HepG2 (cell line): Measurements from ENCODE around the gene APRT. TPM values are rescaled to one million over a fixed set of nuclear protein-coding genes. Genes with fewer than 3 reads are reported as not detected.
A peak's percentile ranks its signal among the peaks of the same experiment; 100 is the strongest.

ENCODE experiments used
- ATRX ChIP-seq: sonication (generic); formaldehyde crosslinking; IDR thresholded peaks from 2 replicates; pipeline ENCODE4 v1.4.0; 2020; ENCODE audit warnings: missing genetic modification reagents, borderline replicate concordance
- GLI4 ChIP-seq: sonication (generic); formaldehyde crosslinking; IDR thresholded peaks from 2 replicates; pipeline ENCODE4 v1.5.1; 2020; ENCODE audit warnings: missing genetic modification reagents, mild to moderate bottlenecking, moderate library complexity, borderline replicate concordance
- HMG20B ChIP-seq: conservative IDR thresholded peaks from 2 replicates; pipeline ENCODE4 v1.6.1; 2016; ENCODE audit warnings: missing genetic modification reagents, missing compliant biosample characterization
- MYNN ChIP-seq: sonication (generic); formaldehyde crosslinking; IDR thresholded peaks from 2 replicates; pipeline ENCODE4 v1.4.0; 2020; ENCODE audit warnings: mild to moderate bottlenecking, low read depth, missing genetic modification reagents
- NFIC ChIP-seq: IDR thresholded peaks from 2 replicates; pipeline ENCODE4 v1.6.1; 2012; ENCODE audit warnings: mild to moderate bottlenecking, low read length, inconsistent platforms
- PAWR ChIP-seq: sonication (generic); formaldehyde crosslinking; IDR thresholded peaks from 2 replicates; pipeline ENCODE4 v1.4.0; 2020; ENCODE audit warnings: missing genetic modification reagents, mild to moderate bottlenecking, borderline replicate concordance
- PHF20 ChIP-seq: sonication (generic); formaldehyde crosslinking; IDR thresholded peaks from 2 replicates; pipeline ENCODE4 v1.5.0; 2020; ENCODE audit warnings: mild to moderate bottlenecking, missing genetic modification reagents
- PRMT3 ChIP-seq: sonication (generic); formaldehyde crosslinking; IDR thresholded peaks from 2 replicates; pipeline ENCODE4 v1.8.1; 2022; ENCODE audit warnings: low read depth, mild to moderate bottlenecking, moderate library complexity, missing genetic modification reagents, borderline replicate concordance
- SMARCE1 ChIP-seq: fragments of 450-650 bp; IDR thresholded peaks from 2 replicates; pipeline ENCODE4 v1.6.1; 2017; ENCODE audit warnings: borderline replicate concordance
- SP5 ChIP-seq: IDR thresholded peaks from 2 replicates; pipeline ENCODE4 v1.6.1; 2016; ENCODE audit warnings: low read depth, borderline replicate concordance
- ZNF101 ChIP-seq: sonication (generic); formaldehyde crosslinking; IDR thresholded peaks from 2 replicates; pipeline ENCODE4 v1.4.0; 2020; ENCODE audit warnings: mild to moderate bottlenecking, low read depth, missing genetic modification reagents, borderline replicate concordance
- ZNF253 ChIP-seq: sonication (generic); formaldehyde crosslinking; IDR thresholded peaks from 2 replicates; pipeline ENCODE4 v1.8.0; 2022; ENCODE audit warnings: mild to moderate bottlenecking, missing genetic modification reagents, borderline replicate concordance
- ZNF260 ChIP-seq: sonication (generic); formaldehyde crosslinking; IDR thresholded peaks from 2 replicates; pipeline ENCODE4 v1.4.0; 2020; ENCODE audit warnings: missing genetic modification reagents, low read depth, mild to moderate bottlenecking, borderline replicate concordance
- ZNF263 ChIP-seq: sonication (generic); formaldehyde crosslinking; IDR thresholded peaks from 2 replicates; pipeline ENCODE4 v1.4.0; 2020; ENCODE audit warnings: missing genetic modification reagents
- ZNF572 ChIP-seq: sonication (generic); formaldehyde crosslinking; IDR thresholded peaks from 2 replicates; pipeline ENCODE4 v1.5.1; 2020; ENCODE audit warnings: mild to moderate bottlenecking, missing genetic modification reagents
- ZNF724P ChIP-seq: sonication (generic); formaldehyde crosslinking; IDR thresholded peaks from 2 replicates; pipeline ENCODE4 v1.8.0; 2022; ENCODE audit warnings: missing genetic modification reagents, borderline replicate concordance
- ZSCAN30 ChIP-seq: sonication (generic); formaldehyde crosslinking; IDR thresholded peaks from 2 replicates; pipeline ENCODE4 v1.5.0; 2020; ENCODE audit warnings: mild to moderate bottlenecking, missing genetic modification reagents
- ZSCAN9 ChIP-seq: IDR thresholded peaks from 2 replicates; pipeline ENCODE4 v1.6.1; 2016; ENCODE audit warnings: borderline replicate concordance
- polyA plus RNA-seq, 8 experiments: library from polyadenylated mRNA; depleted of rRNA in 3 of 8; stranded (reverse) in 7 of 8; unstranded in 1 of 8; fragments of >200 nt; fragmentation: Illumina TruSeq in 4 of 8; extraction: Trizol in 4 of 8; gene quantifications; 2 replicates each; pipeline versions ENCODE4 v1.2.1 to v1.2.3, GENCODE V29; 2011 to 2016; ENCODE audit warnings: low read depth in 4 of 8, missing spikeins in 1 of 8, mixed read lengths in 1 of 8; ENCODE audit not compliant: insufficient read depth in 1 of 8
- total RNA-seq, 5 experiments: library from RNA; depleted of rRNA; stranded (reverse); fragments of >200 nt; fragmentation: Illumina TruSeq; extraction: Trizol; gene quantifications; 2 replicates each; pipeline ENCODE4 v1.2.3, GENCODE V29; 2016; ENCODE audit warnings: low read depth in 1 of 5
- TF ChIP-seq, protein P1 (sequence below): sonication (generic); formaldehyde crosslinking; IDR thresholded peaks from 2 replicates; pipeline ENCODE4 v1.4.0; 2020; ENCODE audit warnings: mild to moderate bottlenecking, missing genetic modification reagents
- TF ChIP-seq, protein P2 (sequence below): sonication (generic); formaldehyde crosslinking; IDR thresholded peaks from 2 replicates; pipeline ENCODE4 v1.4.0; 2020; ENCODE audit warnings: missing genetic modification reagents
- TF ChIP-seq, protein P3 (sequence below): sonication (generic); formaldehyde crosslinking; IDR thresholded peaks from 2 replicates; pipeline ENCODE4 v1.8.0; 2022; ENCODE audit warnings: missing genetic modification reagents, low read depth, mild to moderate bottlenecking, borderline replicate concordance

The APRT gene
- total and polyA plus RNA-seq, 2 of the 13 experiments (the other 11 are each of a cell fraction or from before 2014, with no cell fraction given) = 155 to 242 TPM

DNA sequence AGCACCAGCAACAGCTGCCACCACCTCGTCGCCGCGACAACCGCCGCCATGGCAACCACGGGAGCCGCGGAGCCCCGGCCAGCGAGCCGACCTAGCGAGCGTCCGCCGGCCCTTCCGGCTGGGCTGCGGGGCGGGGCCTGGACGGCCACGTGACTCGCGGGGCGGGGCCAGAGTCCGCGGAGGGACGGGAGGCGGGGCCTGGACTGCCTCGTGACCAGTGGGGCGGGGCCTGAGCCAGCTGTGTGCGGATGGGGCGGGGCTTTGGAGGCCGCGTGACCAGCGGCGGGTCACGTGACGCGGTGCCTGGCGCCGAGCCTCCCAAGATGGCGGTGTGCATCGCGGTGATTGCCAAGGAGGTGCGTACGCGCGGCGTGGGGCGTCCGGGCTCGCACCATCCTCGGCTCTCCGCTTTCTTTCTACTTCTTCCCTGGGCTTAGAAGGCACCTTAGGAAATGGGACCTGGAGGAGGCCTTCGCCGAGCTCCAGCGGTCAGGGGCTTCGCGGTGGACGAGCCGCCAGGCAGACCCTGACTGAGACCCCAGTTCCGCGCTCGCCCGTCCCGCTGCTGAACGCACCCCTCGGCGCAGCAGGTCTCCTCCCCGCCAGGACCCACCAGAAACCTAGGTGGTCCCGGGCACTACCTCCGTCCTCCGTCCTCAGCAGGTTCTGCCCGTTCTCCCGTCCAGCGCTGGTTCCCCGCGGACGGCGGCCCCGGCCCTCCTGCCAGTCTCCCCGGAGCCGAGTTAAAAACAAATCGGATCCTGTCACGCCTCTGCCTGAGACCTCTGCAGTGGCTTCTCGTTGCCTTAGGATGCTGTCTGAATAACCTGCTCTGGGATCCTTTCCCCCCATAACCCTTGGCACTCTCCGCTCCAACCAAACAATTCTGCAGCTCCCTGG, 45.4 kb upstream of the APRT start, which contains the start of the genes GALNS and TRAPPC2L (continued):
- TF ChIP-seq GLI4 (CRISPR knock-in tag) = no peak; the same call in 1 of the 2 replicates
- TF ChIP-seq, protein P1, sequence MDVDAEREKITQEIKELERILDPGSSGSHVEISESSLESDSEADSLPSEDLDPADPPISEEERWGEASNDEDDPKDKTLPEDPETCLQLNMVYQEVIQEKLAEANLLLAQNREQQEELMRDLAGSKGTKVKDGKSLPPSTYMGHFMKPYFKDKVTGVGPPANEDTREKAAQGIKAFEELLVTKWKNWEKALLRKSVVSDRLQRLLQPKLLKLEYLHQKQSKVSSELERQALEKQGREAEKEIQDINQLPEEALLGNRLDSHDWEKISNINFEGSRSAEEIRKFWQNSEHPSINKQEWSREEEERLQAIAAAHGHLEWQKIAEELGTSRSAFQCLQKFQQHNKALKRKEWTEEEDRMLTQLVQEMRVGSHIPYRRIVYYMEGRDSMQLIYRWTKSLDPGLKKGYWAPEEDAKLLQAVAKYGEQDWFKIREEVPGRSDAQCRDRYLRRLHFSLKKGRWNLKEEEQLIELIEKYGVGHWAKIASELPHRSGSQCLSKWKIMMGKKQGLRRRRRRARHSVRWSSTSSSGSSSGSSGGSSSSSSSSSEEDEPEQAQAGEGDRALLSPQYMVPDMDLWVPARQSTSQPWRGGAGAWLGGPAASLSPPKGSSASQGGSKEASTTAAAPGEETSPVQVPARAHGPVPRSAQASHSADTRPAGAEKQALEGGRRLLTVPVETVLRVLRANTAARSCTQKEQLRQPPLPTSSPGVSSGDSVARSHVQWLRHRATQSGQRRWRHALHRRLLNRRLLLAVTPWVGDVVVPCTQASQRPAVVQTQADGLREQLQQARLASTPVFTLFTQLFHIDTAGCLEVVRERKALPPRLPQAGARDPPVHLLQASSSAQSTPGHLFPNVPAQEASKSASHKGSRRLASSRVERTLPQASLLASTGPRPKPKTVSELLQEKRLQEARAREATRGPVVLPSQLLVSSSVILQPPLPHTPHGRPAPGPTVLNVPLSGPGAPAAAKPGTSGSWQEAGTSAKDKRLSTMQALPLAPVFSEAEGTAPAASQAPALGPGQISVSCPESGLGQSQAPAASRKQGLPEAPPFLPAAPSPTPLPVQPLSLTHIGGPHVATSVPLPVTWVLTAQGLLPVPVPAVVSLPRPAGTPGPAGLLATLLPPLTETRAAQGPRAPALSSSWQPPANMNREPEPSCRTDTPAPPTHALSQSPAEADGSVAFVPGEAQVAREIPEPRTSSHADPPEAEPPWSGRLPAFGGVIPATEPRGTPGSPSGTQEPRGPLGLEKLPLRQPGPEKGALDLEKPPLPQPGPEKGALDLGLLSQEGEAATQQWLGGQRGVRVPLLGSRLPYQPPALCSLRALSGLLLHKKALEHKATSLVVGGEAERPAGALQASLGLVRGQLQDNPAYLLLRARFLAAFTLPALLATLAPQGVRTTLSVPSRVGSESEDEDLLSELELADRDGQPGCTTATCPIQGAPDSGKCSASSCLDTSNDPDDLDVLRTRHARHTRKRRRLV (CRISPR knock-in tag) = peak; percentile 83; the same call in 1 of the 2 replicates
- TF ChIP-seq ZSCAN30 (CRISPR knock-in tag) = 0 out of 2 replicates have a peak, but pooled peaks have one; percentile 27
- TF ChIP-seq ATRX = no peak
- peak; percentile 72; the same call in 1 of the 2 replicates for TF ChIP-seq ZNF253 (CRISPR knock-in tag)
- peak; percentile 86 for TF ChIP-seq SP5 (CRISPR knock-in tag)
- no peak for TF ChIP-seq SMARCE1
- TF ChIP-seq ZNF260 (CRISPR knock-in tag) = 0 out of 2 replicates have a peak, but pooled peaks have one; percentile 50
- 0 out of 2 replicates have a peak, but pooled peaks have one; percentile 21 for TF ChIP-seq ZNF572 (CRISPR knock-in tag)
- TF ChIP-seq, protein P2, sequence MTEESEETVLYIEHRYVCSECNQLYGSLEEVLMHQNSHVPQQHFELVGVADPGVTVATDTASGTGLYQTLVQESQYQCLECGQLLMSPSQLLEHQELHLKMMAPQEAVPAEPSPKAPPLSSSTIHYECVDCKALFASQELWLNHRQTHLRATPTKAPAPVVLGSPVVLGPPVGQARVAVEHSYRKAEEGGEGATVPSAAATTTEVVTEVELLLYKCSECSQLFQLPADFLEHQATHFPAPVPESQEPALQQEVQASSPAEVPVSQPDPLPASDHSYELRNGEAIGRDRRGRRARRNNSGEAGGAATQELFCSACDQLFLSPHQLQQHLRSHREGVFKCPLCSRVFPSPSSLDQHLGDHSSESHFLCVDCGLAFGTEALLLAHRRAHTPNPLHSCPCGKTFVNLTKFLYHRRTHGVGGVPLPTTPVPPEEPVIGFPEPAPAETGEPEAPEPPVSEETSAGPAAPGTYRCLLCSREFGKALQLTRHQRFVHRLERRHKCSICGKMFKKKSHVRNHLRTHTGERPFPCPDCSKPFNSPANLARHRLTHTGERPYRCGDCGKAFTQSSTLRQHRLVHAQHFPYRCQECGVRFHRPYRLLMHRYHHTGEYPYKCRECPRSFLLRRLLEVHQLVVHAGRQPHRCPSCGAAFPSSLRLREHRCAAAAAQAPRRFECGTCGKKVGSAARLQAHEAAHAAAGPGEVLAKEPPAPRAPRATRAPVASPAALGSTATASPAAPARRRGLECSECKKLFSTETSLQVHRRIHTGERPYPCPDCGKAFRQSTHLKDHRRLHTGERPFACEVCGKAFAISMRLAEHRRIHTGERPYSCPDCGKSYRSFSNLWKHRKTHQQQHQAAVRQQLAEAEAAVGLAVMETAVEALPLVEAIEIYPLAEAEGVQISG (CRISPR knock-in tag) = peak; percentile 68; the same call in 1 of the 2 replicates
- TF ChIP-seq ZNF724P (CRISPR knock-in tag) = no peak
- TF ChIP-seq ZNF263 (CRISPR knock-in tag) = no peak; the same call in 1 of the 2 replicates
- TF ChIP-seq, protein P3, sequence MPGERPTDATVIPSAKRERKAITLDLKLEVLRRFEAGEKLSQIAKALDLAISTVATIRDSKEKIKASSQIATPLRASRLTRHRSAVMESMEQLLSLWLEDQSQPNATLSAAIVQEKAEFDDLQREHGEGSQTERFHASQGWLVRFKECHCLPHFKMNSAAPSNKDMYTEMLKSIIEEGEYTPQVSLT (CRISPR knock-in tag) = no peak
- TF ChIP-seq PHF20 = peak; percentile 93
- no peak for TF ChIP-seq HMG20B (CRISPR knock-in tag)
- peak; percentile 94; the same call in 1 of the 2 replicates for TF ChIP-seq PAWR (CRISPR knock-in tag)
- no peak for TF ChIP-seq ZSCAN9 (CRISPR knock-in tag)
- peak; percentile 64; the same call in 1 of the 2 replicates for TF ChIP-seq MYNN (CRISPR knock-in tag)
- TF ChIP-seq PRMT3 (CRISPR knock-in tag) = 0 out of 2 replicates have a peak, but pooled peaks have one; percentile 58
- TF ChIP-seq ZNF101 (CRISPR knock-in tag) = peak; percentile 71; the same call in 1 of the 2 replicates
- no peak for TF ChIP-seq NFIC
